Activated naive CD4-positive, alpha-beta T cell treated with anti-CD3 and anti-CD28 coated beads, Interleukin-2, amount 50 U/mL, for 72 hours (primary cell): ENCODE measurements around the gene TMEM154. TPM values are rescaled to one million over a fixed set of nuclear protein-coding genes. Genes with fewer than 3 reads are reported as not detected.

Source experiments
- ATAC-seq, 2 donors: fragments of 150-1000 bp; cut with Tn5 transposase; 2 replicates each; pipeline ENCODE4 v1.10.0; 2021; ENCODE audit warnings: mild to moderate bottlenecking in 2 of 2, moderate library complexity in 2 of 2
- DNase-seq, 2 donors: peaks; one replicate each; pipeline ENCODE4 v3.0.0; 2021 to 2022; ENCODE audit warnings: low spot score in 2 of 2
- H3K27ac Mint-ChIP-seq, 2 donors: one replicate each; pipeline ENCODE4 v1.8.0; 2022; ENCODE audit warnings: mild to moderate bottlenecking in 2 of 2, mixed read lengths in 2 of 2
- H3K36me3 Mint-ChIP-seq, 2 donors: one replicate each; pipeline ENCODE4 v1.8.0; 2022; ENCODE audit warnings: mixed read lengths in 2 of 2
- H3K9me3 Mint-ChIP-seq, 2 donors: one replicate each; pipeline ENCODE4 v1.8.0; 2022; ENCODE audit warnings: mixed read lengths in 2 of 2
- total RNA-seq, 2 donors: library from RNA; stranded (reverse); gene quantifications; one replicate each; pipeline ENCODE4 v1.2.3, GENCODE V29; 2022

TMEM154 gene
- total RNA-seq, 2 donors from 2014 or later, result 13.4 to 17.1 TPM

DNA sequence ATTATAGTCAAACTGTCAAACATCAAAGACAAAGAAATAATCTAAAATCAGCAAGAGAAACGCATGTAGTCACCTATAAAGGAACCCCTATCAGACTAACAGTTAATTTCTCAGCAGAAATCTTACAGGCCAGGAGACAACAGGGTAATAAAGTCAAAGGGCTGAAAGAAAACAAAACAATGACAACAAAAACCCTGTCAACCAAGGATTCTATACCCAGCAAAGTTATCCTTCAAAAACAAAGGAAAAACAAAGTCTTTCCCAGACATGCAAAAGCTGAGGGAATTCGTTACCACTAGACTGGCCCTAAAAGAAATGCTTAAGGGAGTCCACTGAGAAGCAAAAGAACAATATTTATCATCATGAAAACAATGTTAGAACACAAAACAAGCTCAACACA lies 22.1 kb downstream of the TMEM154 start:
- peaks cover 55 to 61% of the 10 kb centered on the region in 2 donors for H3K36me3 Mint-ChIP-seq
- peaks cover 22 to 42% of the 10 kb centered on the region in 2 donors for H3K9me3 Mint-ChIP-seq
- no peak overlapping the region for H3K27ac Mint-ChIP-seq
- no peak for ATAC-seq
- no peak for DNase-seq

GRCh38 chr4:152655272-152656129 lies 24.3 kb downstream of the TMEM154 start:
- H3K9me3 Mint-ChIP-seq, result peaks cover 22 to 36% of the 10 kb centered on the region in 2 donors
- DNase-seq (no peak), ATAC-seq (no peak)
- peaks cover 50 to 53% of the 10 kb centered on the region in 2 donors for H3K36me3 Mint-ChIP-seq
- H3K27ac Mint-ChIP-seq, result peak overlapping the region in 1 of 2 donors; percentile 31

GRCh38 chr4:152652102-152652501 lies 27.7 kb downstream of the TMEM154 start:
- no peak for DNase-seq
- Mint-ChIP-seq H3K27ac (peak overlapping the region in 1 of 2 donors; percentile 8), H3K9me3 (peaks cover 6 to 11% of the 10 kb centered on the region in 2 donors), H3K36me3 (peaks cover 25% of the 10 kb centered on the region in 2 donors)
- no peak for ATAC-seq

- Mint-ChIP-seq H3K27ac (peak overlapping the region in 1 of 2 donors; percentile 8), H3K36me3 (peaks cover 19 to 20% of the 10 kb centered on the region in 2 donors), H3K9me3 (peaks cover under 1 to 5% of the 10 kb centered on the region in 2 donors)
- DNase-seq (no peak), ATAC-seq (peak in 1 of 2 donors; percentile 82)
Observed at GRCh38 chr4:152651473-152652060, 28.2 kb downstream of the TMEM154 start.

DNA sequence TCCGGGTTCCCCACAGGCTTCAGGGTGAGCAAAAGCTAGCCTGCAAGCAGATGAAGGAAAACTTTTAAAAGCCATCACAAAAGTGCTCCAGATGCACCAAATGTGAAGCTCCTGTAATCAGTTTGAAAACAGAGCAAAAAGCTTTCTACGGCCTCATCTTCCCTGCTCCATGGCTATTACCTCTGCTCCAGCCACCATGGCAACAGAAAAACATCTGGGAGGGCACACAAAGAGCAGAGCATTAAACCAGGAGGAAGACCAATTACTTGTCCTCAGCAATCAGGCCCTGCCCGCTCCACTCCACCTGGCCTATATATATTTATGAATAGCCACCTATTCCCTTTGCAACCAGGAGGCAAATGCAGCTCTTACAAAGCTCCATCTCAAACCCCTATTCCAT lies 33.6 kb downstream of the TMEM154 start:
- Mint-ChIP-seq H3K9me3 (no peaks in the 10 kb centered on the region), H3K36me3 (peaks cover 0 to 7% of the 10 kb centered on the region in 2 donors), H3K27ac (peak overlapping the region; percentile 23 to 61)
- DNase-seq, result no peak
- no peak for ATAC-seq

DNA sequence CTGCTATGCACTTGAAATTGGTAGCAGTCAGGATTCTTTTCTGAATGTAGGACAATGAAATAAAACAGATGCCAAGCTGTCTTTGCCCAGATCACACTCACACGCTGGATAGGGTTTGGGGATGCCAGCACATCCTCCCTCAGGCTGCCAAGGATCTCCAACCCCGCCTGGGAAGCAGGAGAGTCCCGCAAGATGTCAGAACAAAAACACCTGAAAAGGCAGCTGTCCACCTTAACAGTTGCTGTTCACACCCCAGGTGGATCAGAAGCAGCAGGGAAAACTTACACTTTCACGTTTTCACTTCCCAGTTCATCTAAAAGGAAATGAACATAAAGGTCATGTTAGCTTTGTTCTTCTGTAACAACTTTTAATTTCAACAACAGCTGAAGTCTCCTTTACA lies 35.7 kb downstream of the TMEM154 start:
- no peak for DNase-seq
- H3K36me3 Mint-ChIP-seq, result no peaks in the 10 kb centered on the region
- ATAC-seq, result no peak
- H3K9me3 Mint-ChIP-seq, result no peaks in the 10 kb centered on the region
- H3K27ac Mint-ChIP-seq, result peak overlapping the region; percentile 56 to 86

DNA sequence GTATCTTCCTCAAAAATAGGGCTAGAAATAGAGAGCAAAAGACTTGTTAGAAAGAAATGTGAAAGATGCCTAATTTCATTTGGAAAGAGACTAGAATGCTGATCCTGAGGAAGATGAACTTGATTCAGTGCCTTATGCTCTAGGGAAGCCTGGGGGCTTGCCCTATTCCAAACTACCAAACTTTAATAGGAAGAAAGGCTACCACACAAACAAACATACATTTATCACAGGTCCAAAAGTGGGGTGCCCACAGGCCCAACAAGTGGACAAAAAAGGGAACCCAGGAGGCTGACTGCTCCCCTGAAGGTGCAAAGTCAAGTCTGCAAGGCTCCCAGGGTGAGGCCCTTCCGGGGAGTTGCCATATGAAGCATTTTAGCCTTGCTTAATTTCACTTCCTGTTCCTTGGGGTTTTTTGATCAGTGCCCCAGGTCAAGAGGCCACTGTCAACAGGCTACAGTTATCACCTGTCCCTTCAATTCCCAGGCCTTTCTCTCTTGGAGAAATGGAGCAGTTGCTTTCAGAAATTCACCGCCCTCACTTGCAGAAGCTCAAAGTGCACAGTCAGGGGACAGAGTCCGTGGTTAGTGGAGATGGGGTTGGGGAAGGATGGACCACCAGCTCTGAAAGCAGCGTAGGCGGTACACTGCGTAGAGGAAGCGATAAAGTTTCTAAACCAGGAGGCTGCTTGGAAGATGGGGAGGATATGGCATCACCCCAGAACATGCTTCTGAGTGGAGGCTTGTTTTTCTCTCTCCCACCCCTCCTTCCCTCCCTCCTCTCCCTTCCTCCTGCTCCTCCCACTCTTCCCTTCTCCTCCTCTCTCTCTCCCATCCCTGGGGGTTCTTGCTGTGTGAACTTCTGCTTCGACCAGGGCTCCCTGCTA lies 36.4 kb downstream of the TMEM154 start:
- Mint-ChIP-seq H3K36me3 (no peaks in the 10 kb centered on the region), H3K9me3 (no peaks in the 10 kb centered on the region), H3K27ac (peak overlapping the region; percentile 75 to 86)
- ATAC-seq (peak in 1 of 2 donors; percentile 56), DNase-seq (no peak)

- Mint-ChIP-seq H3K9me3 (no peaks in the 10 kb centered on the region), H3K27ac (peak overlapping the region in 1 of 2 donors; percentile 66), H3K36me3 (peaks cover 0 to 7% of the 10 kb centered on the region in 2 donors)
- ATAC-seq (peak in 1 of 2 donors; percentile 50), DNase-seq (no peak)
Observed at GRCh38 chr4:152640058-152640921, 39.5 kb downstream of the TMEM154 start.

DNA sequence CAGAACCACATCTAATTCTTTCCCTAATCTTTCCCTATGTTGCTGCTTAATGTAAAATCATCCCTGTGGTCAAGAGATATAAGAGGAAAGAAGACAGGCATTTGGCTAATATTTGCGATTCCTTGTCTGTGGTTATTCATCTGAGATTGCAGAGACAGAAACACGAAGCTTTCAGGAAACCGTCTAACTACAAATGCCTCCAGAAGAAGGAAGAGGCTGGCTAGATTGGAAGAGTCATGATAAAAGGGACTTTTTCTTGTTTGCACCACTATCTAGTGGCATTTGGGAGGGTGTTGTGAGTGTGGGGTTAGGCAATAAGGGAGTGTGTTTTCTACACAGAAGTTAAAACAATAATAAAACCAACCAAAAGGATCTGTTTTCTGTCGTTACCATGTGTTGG lies 43.9 kb downstream of the TMEM154 start:
- ATAC-seq, result no peak
- H3K27ac Mint-ChIP-seq, result peak overlapping the region in 1 of 2 donors; percentile 11
- H3K36me3 Mint-ChIP-seq, result peaks cover 0 to 7% of the 10 kb centered on the region in 2 donors
- no peak for DNase-seq
- no peaks in the 10 kb centered on the region for H3K9me3 Mint-ChIP-seq

GRCh38 chr4:152634110-152634760 lies 45.6 kb downstream of the TMEM154 start:
- DNase-seq (no peak), ATAC-seq (no peak)
- peak overlapping the region in 1 of 2 donors; percentile 21 for H3K27ac Mint-ChIP-seq
- H3K9me3 Mint-ChIP-seq, result no peaks in the 10 kb centered on the region
- peaks cover 0 to 7% of the 10 kb centered on the region in 2 donors for H3K36me3 Mint-ChIP-seq

DNA sequence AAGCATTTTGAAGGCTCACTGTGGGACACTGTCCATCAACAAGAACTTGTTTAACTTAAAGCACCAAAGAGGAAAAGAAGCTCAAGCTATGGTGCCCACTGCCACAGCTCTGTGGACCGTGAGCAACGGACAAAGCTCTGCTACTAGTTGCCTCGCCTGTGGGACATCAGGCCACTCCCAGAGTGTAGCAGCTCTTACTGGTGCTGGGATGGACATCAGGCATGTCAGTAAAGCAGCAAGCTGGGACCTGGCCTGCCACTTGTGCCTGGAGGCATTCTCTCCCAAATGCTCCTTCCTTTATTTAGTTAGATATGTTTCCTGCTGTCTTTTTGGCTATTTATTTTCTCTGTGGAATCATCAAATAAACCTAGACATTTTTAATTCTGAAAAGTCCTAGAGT lies 46.7 kb downstream of the TMEM154 start:
- H3K27ac Mint-ChIP-seq, result no peak overlapping the region

DNA sequence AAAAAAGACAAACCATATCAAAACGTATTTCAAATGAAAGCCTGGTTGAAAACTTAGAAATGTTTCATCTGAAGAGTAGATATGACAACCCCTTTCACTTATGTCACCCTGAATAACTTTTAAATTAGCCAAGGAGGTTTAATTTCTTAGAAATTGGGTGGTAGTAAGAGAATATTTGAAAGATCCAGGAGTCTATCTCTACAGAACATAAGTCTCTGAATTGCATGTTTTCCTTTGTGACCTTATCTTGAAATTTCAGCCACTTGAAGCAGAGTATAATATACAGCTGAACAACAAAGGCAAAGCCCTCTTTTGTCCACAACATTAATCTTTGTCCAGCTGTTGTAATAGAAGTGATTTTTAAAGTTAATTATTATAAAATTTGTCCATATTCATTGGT lies 49.5 kb downstream of the TMEM154 start:
- no peaks in the 10 kb centered on the region for H3K36me3 Mint-ChIP-seq
- ATAC-seq (no peak), DNase-seq (no peak)
- H3K27ac Mint-ChIP-seq, result no peak overlapping the region
- no peaks in the 10 kb centered on the region for H3K9me3 Mint-ChIP-seq

More for the DNA sequence above, 46.7 kb downstream of the TMEM154 start:
- peaks cover 0 to 7% of the 10 kb centered on the region in 2 donors for H3K36me3 Mint-ChIP-seq
- DNase-seq (no peak), ATAC-seq (no peak)
- H3K9me3 Mint-ChIP-seq, result no peaks in the 10 kb centered on the region

DNA sequence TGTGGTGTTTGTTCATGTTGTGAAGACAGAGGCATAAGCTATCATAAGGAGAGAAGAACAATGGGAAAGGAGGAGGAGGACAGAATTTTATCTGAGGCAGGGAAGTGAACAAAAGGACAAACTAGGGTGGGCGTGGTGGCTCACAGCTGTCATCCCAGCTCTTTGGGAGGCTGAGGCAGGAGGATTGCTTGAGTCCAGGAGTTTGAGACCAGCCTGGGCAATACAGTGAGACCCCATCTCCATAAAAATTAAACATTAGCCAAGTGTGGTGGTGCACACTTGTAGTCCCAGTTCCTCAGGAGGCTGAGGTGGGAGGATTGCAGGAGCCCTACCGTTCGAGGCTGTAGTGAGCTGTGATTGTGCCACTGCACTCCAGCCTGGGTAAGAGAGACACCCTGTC lies 49.9 kb downstream of the TMEM154 start:
- Mint-ChIP-seq H3K27ac (peak overlapping the region in 1 of 2 donors; percentile 2), H3K9me3 (no peaks in the 10 kb centered on the region), H3K36me3 (no peaks in the 10 kb centered on the region)
- no peak for ATAC-seq
- no peak for DNase-seq

GRCh38 chr4:152628128-152628527 lies 51.7 kb downstream of the TMEM154 start:
- no peaks in the 10 kb centered on the region for H3K9me3 Mint-ChIP-seq
- H3K36me3 Mint-ChIP-seq, result no peaks in the 10 kb centered on the region
- DNase-seq, result no peak
- no peak for ATAC-seq
- no peak overlapping the region for H3K27ac Mint-ChIP-seq

DNA sequence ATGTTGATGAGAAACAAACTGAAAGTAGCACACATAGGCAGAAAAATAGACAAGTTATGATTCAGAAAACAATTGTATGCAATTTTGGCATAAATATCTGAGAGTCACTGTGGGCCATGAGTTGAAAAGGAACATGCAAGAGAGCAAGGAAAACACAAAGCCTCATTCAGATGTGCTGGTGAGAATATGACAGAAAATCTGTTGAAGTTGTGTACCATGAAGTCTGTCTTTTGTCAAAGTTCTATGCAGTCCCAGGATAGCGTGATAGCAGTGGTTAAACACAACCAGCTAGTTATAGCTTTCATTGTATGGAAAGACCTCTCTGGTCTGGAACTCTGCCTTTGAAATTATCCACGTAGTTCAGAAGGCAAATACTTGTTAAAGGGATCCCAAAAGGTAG lies 53.0 kb downstream of the TMEM154 start:
- DNase-seq (no peak), ATAC-seq (no peak)
- H3K9me3 Mint-ChIP-seq, result no peaks in the 10 kb centered on the region
- peak overlapping the region in 1 of 2 donors; percentile 30 for H3K27ac Mint-ChIP-seq
- no peaks in the 10 kb centered on the region for H3K36me3 Mint-ChIP-seq
